Measurements from ENCODE around the gene DRICH1. TPM values are rescaled to one million over a fixed set of nuclear protein-coding genes. Genes with fewer than 3 reads are reported as not detected.
A peak's percentile ranks its signal among the peaks of the same experiment; 100 is the strongest.
"Not testable (repeated sequence)": the region's sequence is repeated elsewhere in the genome, so short reads cannot be mapped to it uniquely, and the experiment has no call there.

Gene DRICH1
- 0.15 TPM for polyA plus RNA-seq (2012; ENCODE audit: low read depth, missing spikeins)

GRCh38 chr22:23632178-23632577, at the start of gene DRICH1:
Gene DRICH1, minus strand, starts transcription at chr22:23632321. Its CDS starts 298 bp downstream, at chr22:23632023.
- DNase-seq (ENCODE audit: insufficient read length, low spot score) (no peak), FAIRE-seq (no peak)
- no peak for TF ChIP-seq POLR2AphosphoS5 (IDR thresholded peaks at IDR 0.05; ENCODE audit: low read depth, low read length)
- TF ChIP-seq POU2F2 (IDR thresholded peaks at IDR 0.05; ENCODE audit: low read depth, low read length): no peak
- no peak for TF ChIP-seq POLR2A (IDR thresholded peaks at IDR 0.05; ENCODE audit: low read depth, low read length)

GRCh38 chr22:23681026-23681809, 49.1 kb upstream of the DRICH1 start:
- DNase-seq (ENCODE audit: insufficient read length, low spot score) (no peak), FAIRE-seq (no peak)
- TF ChIP-seq TAF1 (IDR thresholded peaks at IDR 0.05; ENCODE audit: low read depth, low read length) (no peak), PAX5 (IDR thresholded peaks at IDR 0.05; ENCODE audit: insufficient read depth, low read length, severe bottlenecking) (no peak), SPI1 (IDR thresholded peaks at IDR 0.05; ENCODE audit: low read depth, low read length) (no peak), POLR2A (IDR thresholded peaks at IDR 0.05; ENCODE audit: low read depth, low read length) (no peak), POU2F2 (IDR thresholded peaks at IDR 0.05; ENCODE audit: low read depth, low read length) (no peak), POLR2AphosphoS5 (IDR thresholded peaks at IDR 0.05; ENCODE audit: low read depth, low read length) (no peak)

- TF ChIP-seq SPI1 (IDR thresholded peaks at IDR 0.05; ENCODE audit: low read depth, low read length) (no peak), POLR2AphosphoS5 (IDR thresholded peaks at IDR 0.05; ENCODE audit: low read depth, low read length) (no peak), TAF1 (IDR thresholded peaks at IDR 0.05; ENCODE audit: low read depth, low read length) (no peak), PAX5 (IDR thresholded peaks at IDR 0.05; ENCODE audit: insufficient read depth, low read length, severe bottlenecking) (no peak), POU2F2 (IDR thresholded peaks at IDR 0.05; ENCODE audit: low read depth, low read length) (no peak), POLR2A (IDR thresholded peaks at IDR 0.05; ENCODE audit: low read depth, low read length) (no peak)
- FAIRE-seq (no peak), DNase-seq (ENCODE audit: insufficient read length, low spot score) (no peak)
Observed at GRCh38 chr22:23678133-23678532, 46.0 kb upstream of the DRICH1 start.

- TF ChIP-seq SPI1 (IDR thresholded peaks at IDR 0.05; ENCODE audit: low read depth, low read length): no peak
- TF ChIP-seq TAF1 (IDR thresholded peaks at IDR 0.05; ENCODE audit: low read depth, low read length): no peak
- no peak for TF ChIP-seq POU2F2 (IDR thresholded peaks at IDR 0.05; ENCODE audit: low read depth, low read length)
- no peak for TF ChIP-seq POLR2A (IDR thresholded peaks at IDR 0.05; ENCODE audit: low read depth, low read length)
- no peak for TF ChIP-seq PAX5 (IDR thresholded peaks at IDR 0.05; ENCODE audit: insufficient read depth, low read length, severe bottlenecking)
- TF ChIP-seq POLR2AphosphoS5 (IDR thresholded peaks at IDR 0.05; ENCODE audit: low read depth, low read length): no peak
- FAIRE-seq (no peak), DNase-seq (ENCODE audit: insufficient read length, low spot score) (no peak)
Observed at GRCh38 chr22:23677701-23677995, 45.5 kb upstream of the DRICH1 start.

GRCh38 chr22:23676841-23677700, 45.0 kb upstream of the DRICH1 start:
- DNase-seq (ENCODE audit: insufficient read length, low spot score); FAIRE-seq: not testable (repeated sequence)

GRCh38 chr22:23675502-23676415, 43.6 kb upstream of the DRICH1 start:
- FAIRE-seq (no peak), DNase-seq (ENCODE audit: insufficient read length, low spot score) (no peak)
- TF ChIP-seq POU2F2 (IDR thresholded peaks at IDR 0.05; ENCODE audit: low read depth, low read length) (no peak), PAX5 (IDR thresholded peaks at IDR 0.05; ENCODE audit: insufficient read depth, low read length, severe bottlenecking) (no peak), SPI1 (IDR thresholded peaks at IDR 0.05; ENCODE audit: low read depth, low read length) (no peak), POLR2AphosphoS5 (IDR thresholded peaks at IDR 0.05; ENCODE audit: low read depth, low read length) (no peak), TAF1 (IDR thresholded peaks at IDR 0.05; ENCODE audit: low read depth, low read length) (no peak), POLR2A (IDR thresholded peaks at IDR 0.05; ENCODE audit: low read depth, low read length) (no peak)

- not testable (repeated sequence) for DNase-seq (ENCODE audit: insufficient read length, low spot score)
- peak; percentile 41 for FAIRE-seq
Observed at GRCh38 chr22:23674886-23675501, 42.9 kb upstream of the DRICH1 start.

GRCh38 chr22:23673826-23674690, 41.9 kb upstream of the DRICH1 start:
- no peak for DNase-seq (ENCODE audit: insufficient read length, low spot score)
- TF ChIP-seq POLR2A (IDR thresholded peaks at IDR 0.05; ENCODE audit: low read depth, low read length) (no peak), POLR2AphosphoS5 (IDR thresholded peaks at IDR 0.05; ENCODE audit: low read depth, low read length) (no peak), POU2F2 (IDR thresholded peaks at IDR 0.05; ENCODE audit: low read depth, low read length) (no peak), SPI1 (IDR thresholded peaks at IDR 0.05; ENCODE audit: low read depth, low read length) (no peak), TAF1 (IDR thresholded peaks at IDR 0.05; ENCODE audit: low read depth, low read length) (no peak), PAX5 (IDR thresholded peaks at IDR 0.05; ENCODE audit: insufficient read depth, low read length, severe bottlenecking) (no peak)
- no peak for FAIRE-seq
